Uterus (tissue), 2 donors: ENCODE data around the gene PSME2.

Source experiments
- CTCF ChIP-seq, 4 experiments: fragments of 200-600 bp in 2 of 4; fragments of 450-650 bp in 2 of 4; sonication (generic) in 2 of 4; IDR thresholded peaks; one replicate each; pipeline ENCODE4 v1.5.1; 2016 to 2019; ENCODE audit warnings: antibody characterized with exemption in 4 of 4, mild to moderate bottlenecking in 2 of 4, moderate library complexity in 1 of 4
- POLR2A ChIP-seq, 2 donors: fragments of 450-650 bp; IDR thresholded peaks; one replicate each; pipeline ENCODE4 v1.6.1; 2016; ENCODE audit warnings: antibody characterized with exemption in 2 of 2, mild to moderate bottlenecking in 1 of 2, moderate library complexity in 1 of 2

DNA sequence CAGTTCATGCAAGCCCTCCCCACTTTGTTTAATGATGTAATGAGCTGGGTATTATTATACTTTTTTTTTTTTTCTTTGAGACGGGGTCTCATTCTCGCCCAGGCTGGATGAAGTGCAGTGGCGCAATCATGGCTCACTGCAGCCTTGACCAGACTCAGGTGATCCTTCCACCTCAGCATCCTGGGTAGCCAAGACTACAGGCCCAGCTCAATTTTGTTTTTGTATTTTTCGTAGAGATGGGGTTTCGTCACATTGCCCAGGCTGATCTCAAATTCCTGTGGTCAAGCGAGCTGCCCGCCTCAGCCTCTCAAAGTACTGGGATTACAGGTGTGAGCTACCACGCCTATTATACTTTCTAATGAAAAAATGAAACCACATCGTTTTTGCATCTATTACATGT, 36.4 kb downstream of the PSME2 start:
- TF ChIP-seq CTCF (IDR thresholded peaks at IDR 0.05) (no peak), POLR2A (IDR thresholded peaks at IDR 0.05) (no peak)
